Measurements from ENCODE around the gene DTNA. TPM values are rescaled to one million over a fixed set of nuclear protein-coding genes. Genes with fewer than 3 reads are reported as not detected.

DTNA gene
- total RNA-seq, 2 donors from 2014 or later = 10.7 to 76.2 TPM

GRCh38 chr18:34805103-34805877 lies 95.2 kb downstream of the DTNA start:
- H3K36me3 ChIP-seq = no peaks in the 10 kb centered on the region
- no peak for TF ChIP-seq POLR2AphosphoS5 (IDR thresholded peaks at IDR 0.05)
- TF ChIP-seq POLR2A (IDR thresholded peaks at IDR 0.05) = no peak
- intact Hi-C loops (cut with DNase I) = no loop called here
- no peak overlapping the region for H3K27ac ChIP-seq
- H3K9me3 ChIP-seq = no peaks in the 10 kb centered on the region
- no peaks in the 10 kb centered on the region for H3K4me1 ChIP-seq (replicated peaks)
- H3K27me3 ChIP-seq (replicated peaks; ENCODE audit: insufficient read depth) = no peaks in the 10 kb centered on the region
- DNase-seq (ENCODE audit: low spot score) = no peak
- H3K4me3 ChIP-seq = no peak overlapping the region
- WGBS = 70% methylated on average over 7 of the region's 7 CpGs

GRCh38 chr18:34805878-34806351 lies 95.8 kb downstream of the DTNA start:
- Histone ChIP-seq H3K36me3 (no peaks in the 10 kb centered on the region), H3K4me1 (replicated peaks) (no peaks in the 10 kb centered on the region), H3K27ac (no peak overlapping the region), H3K9me3 (no peaks in the 10 kb centered on the region), H3K27me3 (replicated peaks; ENCODE audit: insufficient read depth) (no peaks in the 10 kb centered on the region), H3K4me3 (no peak overlapping the region)
- no peak for DNase-seq (ENCODE audit: low spot score)
- no peak for TF ChIP-seq CTCF (IDR thresholded peaks at IDR 0.05)
- no peak for TF ChIP-seq POLR2A (IDR thresholded peaks at IDR 0.05)
- no peak for TF ChIP-seq POLR2AphosphoS5 (IDR thresholded peaks at IDR 0.05)
- intact Hi-C loops (cut with DNase I) = no loop called here

GRCh38 chr18:34806527-34806926 lies 96.4 kb downstream of the DTNA start:
- intact Hi-C loops (cut with DNase I) = no loop called here
- TF ChIP-seq POLR2A (IDR thresholded peaks at IDR 0.05) (no peak), CTCF (IDR thresholded peaks at IDR 0.05) (no peak), POLR2AphosphoS5 (IDR thresholded peaks at IDR 0.05) (no peak)
- Histone ChIP-seq H3K27ac (no peak overlapping the region), H3K4me3 (no peak overlapping the region), H3K4me1 (replicated peaks) (no peaks in the 10 kb centered on the region), H3K36me3 (no peaks in the 10 kb centered on the region), H3K27me3 (replicated peaks; ENCODE audit: insufficient read depth) (no peaks in the 10 kb centered on the region), H3K9me3 (no peaks in the 10 kb centered on the region)
- DNase-seq (ENCODE audit: low spot score) = no peak
- WGBS = 12% methylated on average over 3 of the region's 3 CpGs

DNA sequence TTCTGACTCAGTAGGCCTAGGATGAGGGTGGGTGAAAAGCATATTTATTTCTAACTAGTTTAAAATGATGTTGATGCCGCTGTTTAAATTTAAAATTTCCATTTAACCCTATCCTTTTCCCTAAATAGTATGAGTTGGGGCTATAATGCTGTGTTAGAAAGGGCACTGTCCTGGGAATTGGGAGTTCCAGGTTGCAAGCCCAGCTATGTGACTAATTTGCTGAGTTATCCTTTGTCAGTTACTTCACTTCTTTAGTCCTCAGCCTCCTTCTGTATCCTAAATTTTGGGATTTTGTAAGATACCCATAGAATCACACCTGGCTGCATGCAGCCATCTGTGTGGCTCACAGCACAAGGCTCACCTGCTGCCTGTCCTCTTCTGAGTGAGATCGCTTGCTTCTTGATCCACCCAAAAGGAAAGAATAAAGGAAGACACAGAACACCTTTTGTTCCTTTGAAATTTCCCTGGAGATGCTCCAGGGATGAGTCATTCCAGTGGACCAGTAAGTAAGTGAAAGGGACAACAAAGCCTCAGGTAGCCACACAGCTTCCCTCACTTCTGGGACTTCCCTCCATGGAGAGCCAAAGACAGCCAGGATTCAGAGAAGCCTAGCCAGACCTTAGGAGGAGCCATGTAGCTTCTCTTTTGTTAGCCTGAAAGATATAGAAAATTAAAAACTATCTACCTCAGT lies 97.2 kb downstream of the DTNA start:
- H3K9me3 ChIP-seq = no peaks in the 10 kb centered on the region
- intact Hi-C loops (cut with DNase I) = no loop called here
- no peak overlapping the region for H3K4me3 ChIP-seq
- no peaks in the 10 kb centered on the region for H3K4me1 ChIP-seq (replicated peaks)
- H3K27ac ChIP-seq = no peak overlapping the region
- no peaks in the 10 kb centered on the region for H3K36me3 ChIP-seq
- WGBS = 70% methylated on average over 2 of the region's 2 CpGs
- no peaks in the 10 kb centered on the region for H3K27me3 ChIP-seq (replicated peaks; ENCODE audit: insufficient read depth)
- TF ChIP-seq CTCF (IDR thresholded peaks at IDR 0.05) (no peak), POLR2A (IDR thresholded peaks at IDR 0.05) (no peak), POLR2AphosphoS5 (IDR thresholded peaks at IDR 0.05) (no peak)
- DNase-seq (ENCODE audit: low spot score) = no peak

DNA sequence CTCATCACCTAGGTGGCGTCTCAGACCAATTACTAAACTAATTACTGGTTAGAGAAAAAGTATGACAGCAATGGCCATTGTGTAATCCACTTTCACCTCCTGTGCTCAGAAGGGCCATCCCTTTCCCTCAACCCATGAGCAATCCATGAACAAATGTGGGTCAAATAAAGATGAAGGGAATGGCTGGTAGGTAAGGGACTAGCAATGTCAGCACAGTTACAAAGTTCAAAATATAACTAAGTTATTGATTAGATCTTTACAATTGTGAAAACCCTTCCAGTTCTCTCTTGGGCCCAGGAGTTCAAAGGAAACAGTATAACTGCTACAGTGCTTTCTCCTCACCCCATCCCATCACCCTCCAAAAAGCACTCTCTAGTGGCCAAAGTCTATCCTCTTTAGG lies 98.3 kb downstream of the DTNA start:
- no peaks in the 10 kb centered on the region for H3K4me1 ChIP-seq (replicated peaks)
- WGBS = 88% methylated on average over 1 of the region's 1 CpG
- no peaks in the 10 kb centered on the region for H3K9me3 ChIP-seq
- no peaks in the 10 kb centered on the region for H3K36me3 ChIP-seq
- H3K27me3 ChIP-seq (replicated peaks; ENCODE audit: insufficient read depth) = no peaks in the 10 kb centered on the region
- no peak for DNase-seq (ENCODE audit: low spot score)
- no peak overlapping the region for H3K4me3 ChIP-seq
- intact Hi-C loops (cut with DNase I) = no loop called here
- no peak overlapping the region for H3K27ac ChIP-seq
- TF ChIP-seq POLR2AphosphoS5 (IDR thresholded peaks at IDR 0.05) (no peak), POLR2A (IDR thresholded peaks at IDR 0.05) (no peak), CTCF (IDR thresholded peaks at IDR 0.05) (no peak)

Data from prostate gland (tissue), 2 donors.